NK-92 (cell line): ENCODE measurements around the gene NR1H3.
"Not testable (repeated sequence)": the region's sequence is repeated elsewhere in the genome, so short reads cannot be mapped to it uniquely, and the experiment has no call there.

Experiments used
- DNase-seq: peaks from one replicate; lab custom pipeline; 2025; ENCODE audit not compliant: unreplicated experiment; lab: John Stamatoyannopoulos, UW

Gene NR1H3

DNA sequence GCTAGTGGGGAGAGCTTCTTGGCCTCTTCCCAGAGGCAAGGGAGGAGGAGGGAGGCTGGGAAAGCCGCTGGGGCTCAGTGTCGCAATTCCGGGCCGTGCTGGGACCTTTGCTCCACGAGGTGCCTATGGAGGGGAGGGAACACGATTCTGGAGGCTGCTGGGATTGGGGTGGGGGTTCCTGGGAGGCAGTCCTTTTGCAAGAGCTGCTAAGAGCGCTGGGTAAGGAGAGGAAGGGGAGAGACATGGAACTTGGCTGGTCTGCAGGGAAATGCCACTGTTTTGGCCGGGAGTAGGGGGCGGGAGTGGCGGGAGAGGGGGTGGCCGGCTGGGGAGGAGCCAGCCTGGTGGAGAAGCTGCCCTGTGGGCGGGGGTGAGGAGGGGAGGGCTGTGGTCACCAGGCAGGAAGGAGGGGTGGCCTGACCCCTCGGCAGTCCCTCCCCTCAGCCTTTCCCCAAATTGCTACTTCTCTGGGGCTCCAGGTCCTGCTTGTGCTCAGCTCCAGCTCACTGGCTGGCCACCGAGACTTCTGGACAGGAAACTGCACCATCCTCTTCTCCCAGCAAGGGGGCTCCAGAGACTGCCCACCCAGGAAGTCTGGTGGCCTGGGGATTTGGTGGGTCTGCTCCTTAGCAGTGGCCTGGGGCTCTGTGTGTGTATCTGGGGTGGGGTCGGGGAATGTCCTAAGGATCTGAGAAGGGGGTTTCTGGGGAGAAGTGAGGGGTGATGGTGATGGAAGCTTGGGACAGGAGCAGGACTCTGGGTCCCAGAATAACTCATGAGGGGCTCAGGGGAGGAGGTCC lies at the start of gene NR1H3:
NR1H3 (plus strand) TSS at position 480 of the 800 bp plus-strand sequence. CDS start 1,221 bp downstream, outside the sequence.
- no peak for DNase-seq

DNA sequence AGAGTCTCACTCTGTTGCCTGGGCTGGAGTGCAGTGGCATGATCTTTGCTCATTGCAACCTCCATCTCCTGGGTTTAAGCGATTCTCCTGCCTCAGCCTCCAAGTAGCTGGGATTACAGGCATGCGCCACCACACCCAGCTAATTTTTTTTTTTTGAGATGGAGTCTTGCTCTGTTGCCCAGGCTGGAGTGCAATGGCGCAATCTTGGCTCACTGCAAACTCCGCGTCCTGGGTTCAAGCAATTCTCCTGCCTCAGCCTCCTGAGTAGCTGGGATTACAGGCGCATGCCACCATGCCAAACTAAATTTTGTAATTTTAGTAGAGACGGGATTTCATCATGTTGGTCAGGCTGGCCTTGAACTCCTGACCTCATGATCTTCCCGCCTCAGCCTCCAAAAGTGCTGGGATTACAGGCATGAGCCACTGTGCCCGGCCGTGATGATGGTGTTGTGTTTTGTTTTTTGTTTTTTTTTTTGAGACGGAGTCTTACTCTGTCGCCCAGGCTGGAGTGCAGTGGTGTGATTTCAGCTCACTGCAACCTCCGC lies 49.7 kb upstream of the NR1H3 start:
- DNase-seq, result not testable (repeated sequence)

DNA sequence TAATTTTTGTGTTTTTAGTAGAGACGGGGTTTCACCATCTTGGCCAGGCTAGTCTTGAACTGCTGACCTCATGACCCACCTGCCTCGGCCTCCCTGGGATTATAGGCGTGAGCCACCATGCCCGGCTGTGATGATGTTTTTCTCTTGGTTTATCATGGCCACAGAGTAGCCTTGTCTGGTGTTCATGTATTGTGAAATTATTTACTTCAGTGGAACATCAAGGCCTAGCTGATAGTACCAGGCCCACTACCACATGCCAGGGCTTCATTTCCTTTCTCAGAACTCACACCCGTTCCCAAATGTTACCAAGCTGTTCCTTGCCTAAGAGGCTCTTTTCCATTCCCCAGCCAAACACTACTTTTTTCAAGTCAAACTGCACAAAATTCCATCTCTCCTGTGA lies 49.2 kb upstream of the NR1H3 start:
- no peak for DNase-seq

DNA sequence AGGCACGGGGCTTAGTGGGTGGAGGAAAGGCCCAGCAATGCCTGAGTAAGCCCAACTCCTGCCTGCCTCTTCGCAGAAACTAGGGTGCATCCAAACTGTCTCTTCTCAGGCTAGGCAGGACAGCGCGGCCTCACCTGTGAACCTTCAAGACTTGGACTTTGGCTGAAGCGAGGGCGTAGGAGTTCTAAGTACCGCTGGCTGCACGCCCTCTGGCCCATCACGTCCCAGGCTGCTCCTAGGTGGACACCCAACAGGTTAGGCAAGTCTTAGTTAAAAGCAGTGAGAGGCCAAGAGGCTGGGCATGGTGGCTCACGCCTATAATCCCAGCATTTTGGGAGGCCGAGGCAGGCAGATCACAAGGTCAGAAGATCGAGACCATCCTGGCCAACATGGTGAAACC lies 44.9 kb upstream of the NR1H3 start:
- DNase-seq, result no peak

DNA sequence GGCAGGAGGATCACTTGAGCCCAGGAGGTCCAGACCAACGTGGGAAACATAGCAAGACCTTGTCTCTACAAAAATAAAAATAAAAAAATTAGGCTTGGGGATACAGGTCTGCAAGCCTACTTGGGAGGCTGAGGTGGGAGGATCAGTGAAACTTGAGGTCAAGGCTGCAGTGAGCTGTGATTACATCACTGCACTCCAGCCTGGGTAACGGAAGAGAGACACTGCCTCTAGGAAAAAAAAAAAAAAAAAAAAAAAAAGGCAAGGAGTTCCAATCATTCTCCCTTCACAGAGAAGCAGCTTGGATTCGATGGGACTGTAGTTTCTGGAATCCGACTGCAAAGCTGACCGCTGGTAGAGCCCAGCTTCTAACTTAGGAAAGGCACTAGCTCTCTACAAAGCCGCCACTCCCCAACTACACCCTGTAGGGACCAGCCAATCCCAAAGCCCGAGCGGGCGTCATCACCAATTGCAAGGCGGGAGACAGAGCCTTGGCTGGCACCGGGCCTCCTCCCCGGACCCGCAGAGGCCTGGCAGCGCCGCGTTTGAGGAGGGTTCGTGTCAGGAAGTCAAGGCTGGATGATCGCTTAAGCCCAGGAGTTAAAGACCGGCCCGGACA lies 43.7 kb upstream of the NR1H3 start:
- DNase-seq, result no peak

DNA sequence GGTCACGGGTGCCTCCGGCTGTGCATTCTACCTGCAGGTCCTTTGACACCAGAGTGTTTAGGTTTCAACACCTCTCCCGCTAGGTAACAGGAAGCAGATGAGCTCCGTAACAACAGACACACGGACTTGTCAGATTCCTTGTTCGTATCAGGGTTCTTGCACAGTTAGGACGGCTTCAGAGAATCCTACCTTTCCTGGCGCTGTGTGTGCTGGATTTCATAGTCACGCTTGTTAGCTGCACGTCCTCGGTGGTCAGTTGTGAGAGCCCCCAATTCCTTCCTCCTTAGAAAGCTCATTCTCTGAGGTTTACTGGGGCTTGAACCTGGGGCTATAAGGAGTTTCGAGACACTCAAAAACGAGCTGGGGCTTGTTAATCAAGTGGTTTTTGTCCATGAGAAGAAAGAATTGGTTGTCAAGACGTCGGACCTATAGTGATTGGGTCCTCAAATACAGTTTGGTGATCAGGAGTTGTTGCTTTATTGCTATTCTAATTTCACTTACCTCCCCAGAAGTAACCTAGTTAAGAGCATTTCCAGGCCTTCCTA lies 42.4 kb upstream of the NR1H3 start:
- DNase-seq, result no peak

DNA sequence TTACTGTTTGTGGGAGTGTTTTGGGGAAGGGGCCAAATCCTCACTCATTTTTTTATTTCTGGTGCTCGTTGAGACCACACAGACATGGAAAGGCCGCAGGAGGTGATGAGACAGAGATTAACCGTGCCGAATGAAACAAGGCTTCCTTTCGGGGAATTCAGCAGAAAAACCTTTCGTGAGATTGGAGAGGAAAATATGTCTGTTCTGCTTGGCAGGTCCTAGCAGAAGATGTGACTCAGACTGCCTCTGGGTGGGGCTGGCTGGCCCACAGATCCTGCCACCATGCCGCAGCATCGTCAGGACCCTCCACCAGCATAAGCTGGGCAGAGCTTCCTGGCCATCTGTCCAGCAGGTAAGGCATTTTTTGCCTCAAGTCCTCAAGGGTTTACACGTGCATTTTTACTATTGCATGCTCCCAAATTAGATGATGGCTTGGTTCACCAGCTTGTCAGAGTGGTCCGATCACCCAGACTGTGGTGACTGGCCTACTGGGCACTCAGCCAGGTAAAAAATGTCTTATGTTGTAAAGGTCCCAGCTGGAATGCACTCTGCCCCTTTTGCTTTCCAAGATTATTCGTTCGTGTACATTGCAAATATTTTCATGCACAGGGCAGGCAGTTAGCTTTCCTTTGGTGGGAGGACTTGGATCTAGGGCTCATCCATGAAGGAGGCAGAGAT lies 41.5 kb upstream of the NR1H3 start:
- DNase-seq, result no peak

DNA sequence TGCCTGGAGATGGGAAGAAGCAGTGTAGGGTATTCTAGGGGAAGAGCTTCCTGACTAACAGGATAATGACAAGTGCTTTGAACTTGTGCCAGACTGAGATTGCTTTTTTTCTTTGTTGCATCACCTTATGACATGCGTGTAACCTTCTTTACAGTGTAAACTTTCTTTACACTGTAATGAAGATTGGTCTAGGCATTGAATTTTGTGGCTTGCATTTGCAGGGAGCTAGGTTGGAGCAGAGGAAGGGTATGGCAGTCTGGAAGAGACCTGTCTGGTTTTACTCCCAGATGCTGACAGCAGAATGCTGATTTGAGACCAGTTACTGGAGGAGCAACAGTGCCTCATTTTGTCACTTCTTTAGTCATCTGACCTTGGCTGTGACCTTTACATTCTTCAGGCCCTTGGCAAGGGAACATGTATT lies 37.4 kb upstream of the NR1H3 start:
- DNase-seq, result no peak

DNA sequence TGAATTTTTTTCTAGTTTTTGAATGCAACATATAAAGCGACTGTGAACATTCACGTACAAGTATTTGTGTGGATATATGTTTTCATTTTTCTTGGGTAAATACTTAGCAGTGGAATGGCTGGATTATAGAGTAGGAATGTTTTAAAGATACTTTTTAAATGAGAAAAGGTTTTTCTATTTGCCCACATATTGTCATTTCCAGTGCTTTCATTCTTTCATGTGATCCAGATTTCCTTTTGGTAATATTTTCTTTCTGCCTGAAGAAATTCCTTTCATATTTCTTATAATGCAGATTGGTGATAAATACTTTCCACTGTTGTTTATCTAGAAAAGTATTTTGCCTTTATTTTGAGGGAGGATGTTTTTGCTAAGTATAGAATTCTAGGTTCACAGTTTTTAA lies 35.1 kb upstream of the NR1H3 start:
- no peak for DNase-seq

DNA sequence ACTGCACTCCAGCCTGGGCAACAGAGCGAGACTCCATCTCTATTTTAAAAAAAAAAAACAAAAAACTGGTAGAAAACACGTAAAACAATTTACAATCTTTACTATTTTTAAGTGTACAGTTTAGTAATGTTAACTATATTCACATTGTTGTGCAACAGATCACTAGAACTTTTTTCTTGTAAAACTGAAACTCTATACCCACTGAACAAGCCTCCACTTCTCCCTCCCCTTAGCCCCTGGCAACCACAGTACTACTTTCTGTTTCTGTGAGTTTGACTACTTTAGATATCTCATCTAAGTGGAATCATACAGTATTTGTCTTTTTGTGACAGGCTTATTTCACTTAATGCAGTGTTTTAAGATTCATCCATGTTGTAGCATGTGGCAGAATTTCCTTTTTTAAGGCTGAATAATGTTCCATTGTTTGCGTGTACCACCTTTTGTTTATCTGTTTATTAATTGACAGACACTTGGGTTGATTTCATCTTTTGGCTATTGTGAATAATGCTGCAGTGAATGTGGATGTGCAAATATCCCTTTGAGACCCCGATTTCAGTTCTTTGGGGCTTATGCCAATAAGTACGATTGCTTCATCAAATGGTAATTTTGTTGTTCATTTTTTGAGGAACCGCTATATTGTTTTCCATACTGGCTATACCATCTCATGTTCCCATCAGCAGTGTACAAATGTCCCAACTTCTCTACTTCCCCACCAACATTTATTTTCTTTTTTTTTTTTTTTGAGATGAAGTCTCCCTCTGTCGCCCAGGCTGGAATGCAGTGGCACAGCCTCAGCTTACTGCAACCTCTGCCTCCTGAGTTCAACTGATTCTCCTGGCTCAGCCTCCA lies 32.0 kb upstream of the NR1H3 start:
- DNase-seq, result no peak

DNA sequence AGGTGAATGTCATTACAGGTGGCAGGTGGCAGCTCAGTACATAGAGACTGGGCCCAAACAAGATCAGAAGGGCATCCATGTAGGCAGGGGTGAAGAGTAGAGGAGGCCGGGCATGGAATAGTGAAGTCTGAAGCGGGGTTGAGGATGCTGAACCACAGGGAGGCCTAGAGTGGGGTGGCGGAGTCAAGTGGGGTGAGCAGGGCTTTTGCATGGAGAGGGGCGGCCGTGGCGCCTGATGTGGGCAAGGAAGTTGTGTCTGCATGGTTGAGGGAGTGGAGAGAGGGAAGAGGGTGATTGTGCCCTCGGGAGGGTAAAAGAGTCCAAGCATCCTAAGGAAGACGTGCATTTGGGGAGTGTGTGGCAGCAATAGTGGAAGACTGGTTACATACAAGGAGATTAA lies 28.6 kb upstream of the NR1H3 start:
- DNase-seq, result no peak

DNA sequence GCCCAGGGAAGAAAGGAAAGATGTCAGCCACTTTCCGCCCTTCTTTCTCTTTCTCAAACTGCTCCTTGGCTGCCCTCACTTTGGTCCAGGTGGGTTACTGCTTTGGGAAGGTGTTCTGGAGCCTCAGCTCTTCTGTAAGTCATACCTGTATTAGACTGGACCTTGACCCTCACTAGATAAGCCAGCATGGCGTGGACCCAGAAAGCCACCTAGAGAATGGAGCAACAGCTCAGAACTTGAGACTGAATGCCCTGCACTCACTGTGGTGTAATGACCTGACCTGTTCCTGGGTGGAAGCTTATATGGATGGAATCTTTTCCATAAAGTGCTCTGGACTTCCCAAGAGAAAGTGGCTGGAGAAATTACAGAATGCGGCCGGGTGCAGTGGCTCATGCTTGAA lies 24.7 kb upstream of the NR1H3 start:
- no peak for DNase-seq

DNA sequence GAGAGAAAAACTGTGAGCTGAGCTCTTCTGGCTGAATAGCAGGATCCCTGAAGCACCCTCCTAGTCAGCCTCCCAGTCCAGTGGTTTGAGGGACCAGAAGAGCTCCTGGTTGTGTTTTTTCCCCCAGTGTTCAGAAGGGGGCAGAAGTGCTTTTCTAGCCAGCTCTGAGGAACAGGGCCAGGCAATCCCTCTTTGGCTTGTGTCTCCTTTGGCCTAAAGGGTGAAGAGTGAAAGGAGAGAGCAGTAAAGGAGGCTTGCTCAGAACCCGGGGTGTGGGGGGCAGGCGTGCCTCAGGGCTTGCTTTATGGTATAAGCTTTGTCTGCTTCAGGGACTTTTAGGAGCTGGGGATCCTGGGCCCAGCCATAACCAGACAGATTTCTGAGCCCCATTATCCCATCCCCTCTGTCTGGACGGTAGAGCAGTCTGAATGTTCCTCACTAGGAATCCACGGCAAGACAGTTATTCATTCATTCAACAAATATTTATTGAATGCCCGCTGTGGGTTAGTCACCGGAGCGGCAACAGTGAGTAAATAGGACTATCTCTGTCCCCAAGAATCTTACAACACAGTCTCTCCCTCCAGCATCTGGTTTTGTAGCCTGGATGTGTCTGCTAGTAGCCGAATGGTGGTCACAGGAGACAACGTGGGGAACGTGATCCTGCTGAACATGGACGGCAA lies 23.7 kb upstream of the NR1H3 start:
- DNase-seq, result no peak

DNA sequence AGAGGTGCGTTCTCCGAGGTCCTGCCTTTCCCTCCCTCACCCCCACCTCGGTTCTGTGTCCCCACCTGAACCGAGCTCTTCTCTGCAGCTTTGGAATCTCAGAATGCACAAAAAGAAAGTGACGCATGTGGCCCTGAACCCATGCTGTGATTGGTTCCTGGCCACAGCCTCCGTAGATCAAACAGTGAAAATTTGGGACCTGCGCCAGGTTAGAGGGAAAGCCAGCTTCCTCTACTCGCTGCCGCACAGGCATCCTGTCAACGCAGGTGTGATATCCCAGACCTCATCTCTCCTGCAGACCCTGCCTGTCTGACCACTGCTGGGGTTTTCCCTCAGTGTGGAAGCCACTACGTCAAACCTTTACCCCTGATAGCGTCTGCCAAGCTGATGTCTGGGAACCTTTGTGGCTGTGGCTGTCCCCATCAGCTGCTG lies 23.1 kb upstream of the NR1H3 start:
- DNase-seq, result no peak

DNA sequence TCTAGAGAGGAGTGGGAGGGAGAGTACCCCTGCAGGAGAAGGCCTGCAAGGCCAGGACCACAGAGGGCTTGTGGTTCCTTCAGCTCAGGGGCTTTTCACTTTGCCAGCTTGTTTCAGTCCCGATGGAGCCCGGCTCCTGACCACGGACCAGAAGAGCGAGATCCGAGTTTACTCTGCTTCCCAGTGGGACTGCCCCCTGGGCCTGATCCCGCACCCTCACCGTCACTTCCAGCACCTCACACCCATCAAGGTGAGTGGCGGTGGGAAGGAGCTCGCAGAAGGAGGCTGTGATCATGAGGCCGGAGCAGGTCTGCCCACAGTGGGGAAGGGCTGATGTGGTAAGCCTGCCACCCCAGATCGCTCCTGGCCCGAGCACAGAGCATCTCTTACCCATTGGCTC lies 22.6 kb upstream of the NR1H3 start:
- DNase-seq, result no peak

DNA sequence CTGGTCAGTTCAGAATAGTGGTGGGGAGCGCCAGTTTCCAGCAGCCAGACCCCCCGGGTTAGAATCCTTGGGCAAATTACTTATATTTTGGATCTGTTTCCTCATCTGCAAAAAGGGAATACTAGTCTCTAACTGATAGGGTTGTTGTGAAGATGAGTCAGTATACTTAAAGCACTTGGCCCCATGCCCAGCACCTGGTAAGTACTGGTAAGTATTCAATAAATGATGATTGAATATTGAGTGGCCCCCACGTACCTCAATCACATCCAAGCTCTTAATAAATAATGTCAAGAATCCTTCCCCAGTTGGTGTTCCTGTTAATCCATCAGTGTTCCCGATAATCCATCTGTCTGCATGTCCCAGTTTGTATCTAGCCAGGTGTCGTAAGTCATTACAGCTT lies 21.3 kb upstream of the NR1H3 start:
- DNase-seq, result no peak

DNA sequence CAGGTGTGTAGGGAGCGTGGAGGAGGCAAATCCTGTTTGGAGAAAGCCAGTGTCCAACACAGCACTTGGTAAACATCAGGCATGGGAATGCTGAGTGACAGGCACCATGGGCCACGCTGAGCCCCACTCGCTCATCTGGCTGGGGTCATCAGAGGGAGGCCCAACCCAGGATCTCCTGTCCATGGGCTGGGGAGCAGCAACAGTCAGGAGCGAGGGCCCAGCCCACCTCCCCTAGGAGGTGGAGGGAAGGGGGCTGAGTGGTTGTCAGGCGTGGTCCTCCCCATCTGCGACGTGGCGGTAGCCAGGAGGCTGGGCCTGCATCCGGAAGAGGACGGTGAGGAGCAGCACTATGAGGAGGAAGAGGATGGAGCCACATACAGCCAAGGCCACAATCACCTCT lies 17.9 kb upstream of the NR1H3 start:
- no peak for DNase-seq

DNA sequence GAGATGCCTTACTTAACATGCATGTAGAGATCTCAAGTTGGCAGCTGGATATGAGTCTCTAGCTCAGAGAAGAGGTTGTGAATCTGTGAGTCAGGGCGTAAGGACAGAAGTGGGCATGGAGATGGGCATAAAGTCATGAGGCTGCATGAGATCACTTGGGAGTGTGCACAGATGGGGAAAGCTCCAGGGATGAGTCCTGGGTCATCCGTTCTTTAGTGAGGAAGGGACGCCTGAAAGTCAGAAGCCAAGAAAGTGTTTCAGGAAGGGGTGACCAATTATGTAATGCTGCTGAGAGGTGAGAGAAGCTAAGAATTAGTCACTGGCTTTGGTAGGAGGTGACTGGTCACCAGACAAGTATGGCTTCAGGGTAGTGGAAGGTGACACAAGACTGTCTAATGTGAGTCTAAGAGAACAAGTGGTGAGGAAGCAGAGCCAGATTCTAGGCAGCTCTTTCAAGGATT lies 15.9 kb upstream of the NR1H3 start:
- DNase-seq, result no peak

DNA sequence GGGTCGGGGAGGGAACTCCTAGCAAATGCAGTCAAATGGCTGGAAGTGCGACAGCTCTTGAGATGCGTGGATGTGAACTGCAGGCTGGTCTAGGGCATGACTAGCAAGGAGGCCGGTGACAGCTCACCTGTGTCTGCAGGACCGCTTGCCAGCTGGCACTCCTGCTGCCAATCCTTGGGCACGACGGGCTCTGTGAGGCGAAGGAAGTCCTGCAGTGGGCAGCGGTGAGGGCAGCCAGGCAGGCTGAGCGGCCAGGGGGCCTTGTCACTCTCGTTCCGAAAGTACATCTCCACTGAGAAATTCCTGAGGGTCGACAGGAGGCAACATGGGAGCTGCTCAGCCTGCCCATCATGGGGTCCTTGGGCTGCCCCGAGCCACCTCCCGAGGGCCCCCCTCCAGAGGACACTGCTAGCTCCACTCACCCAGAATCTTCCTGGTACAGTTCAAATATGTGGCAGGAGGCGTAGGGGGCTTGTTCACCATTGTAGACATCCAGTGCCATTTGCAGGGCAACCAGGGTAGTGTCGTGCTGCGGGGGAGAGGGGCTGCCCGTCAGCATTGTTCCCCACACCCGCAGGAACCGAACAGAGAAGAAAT lies 15.1 kb upstream of the NR1H3 start:
- DNase-seq, result no peak

DNA sequence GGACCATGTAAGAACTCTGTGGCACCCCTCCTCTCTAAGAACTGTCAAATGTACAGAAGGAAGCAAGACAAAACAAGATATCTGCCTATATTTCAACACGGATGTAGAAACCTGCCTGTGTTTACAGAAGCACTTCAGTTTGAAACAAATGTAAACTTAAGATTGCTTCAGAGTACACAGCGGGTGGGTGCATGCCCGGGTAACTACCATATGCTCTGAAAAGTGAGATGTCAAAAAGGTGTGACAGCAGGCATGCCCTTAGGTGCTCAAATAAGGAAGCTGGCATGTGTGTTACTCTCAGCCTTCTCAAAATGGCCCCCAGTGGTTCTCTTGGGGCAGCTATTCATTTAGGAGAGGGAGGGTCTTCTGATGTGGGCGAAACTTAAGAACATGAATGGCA lies 14.3 kb upstream of the NR1H3 start:
- DNase-seq, result no peak
